WTC11 (cell line): ENCODE measurements around the gene HIVEP2. TPM values are rescaled to one million over a fixed set of nuclear protein-coding genes. Genes with fewer than 3 reads are reported as not detected.

Experiments
- ATAC-seq: fragments of 200-7000 bp; cut with Tn5 transposase; 2 replicates; pipeline ENCODE4 v1.10.0; 2021; ENCODE audit warnings: mild to moderate bottlenecking, moderate library complexity
- CTCF ChIA-PET: fragments of 300-600 bp; sonication (Branson Sonifier 250); formaldehyde crosslinking; loops from one replicate; lab custom pipeline; 2021; ENCODE audit warnings: antibody characterized with exemption; lab: Charles Lee
- POLR2A ChIA-PET: fragments of 350-600 bp; sonication (Branson Sonifier 250); formaldehyde crosslinking; loops from one replicate; lab custom pipeline; 2021; ENCODE audit warnings: antibody characterized with exemption; lab: Charles Lee
- DNase-seq: peaks from one replicate; pipeline ENCODE4 v3.0.0; 2021; ENCODE audit warnings: low spot score
- H3K27ac Mint-ChIP-seq: 2 replicates; pipeline ENCODE4 v1.8.0; 2021; ENCODE audit warnings: mixed read lengths
- H3K27me3 Mint-ChIP-seq: 2 replicates; pipeline ENCODE4 v1.8.0; 2021; ENCODE audit warnings: low read depth, mild to moderate bottlenecking, moderate library complexity, mixed read lengths
- H3K36me3 Mint-ChIP-seq: 2 replicates; pipeline ENCODE4 v1.8.0; 2021; ENCODE audit warnings: mixed read lengths
- H3K4me1 Mint-ChIP-seq: 2 replicates; pipeline ENCODE4 v1.8.0; 2022; ENCODE audit warnings: mixed read lengths
- H3K4me3 Mint-ChIP-seq: 2 replicates; pipeline ENCODE4 v1.8.0; 2021; ENCODE audit warnings: mild to moderate bottlenecking, moderate library complexity, mixed read lengths
- H3K9me3 Mint-ChIP-seq: 2 replicates; pipeline ENCODE4 v1.8.0; 2021; ENCODE audit warnings: mixed read lengths
- AFF4 ChIP-seq: sonication (generic); formaldehyde crosslinking; IDR thresholded peaks from 2 replicates; pipeline ENCODE4 v1.8.1; 2023; ENCODE audit warnings: mild to moderate bottlenecking, missing genetic modification reagents, borderline replicate concordance
- AR ChIP-seq: fragments of 250-450 bp; sonication (Bioruptor Pico); IDR thresholded peaks from 2 replicates; pipeline ENCODE4 v1.9.0; 2021; ENCODE audit warnings: mild to moderate bottlenecking
- CREM ChIP-seq: sonication (generic); formaldehyde crosslinking; IDR thresholded peaks from 2 replicates; pipeline ENCODE4 v1.8.1; 2022; ENCODE audit warnings: mild to moderate bottlenecking, missing genetic modification reagents, moderate library complexity
- E2F1 ChIP-seq: sonication (generic); formaldehyde crosslinking; IDR thresholded peaks from 2 replicates; pipeline ENCODE4 v1.8.0; 2022; ENCODE audit warnings: mild to moderate bottlenecking, missing genetic modification reagents
- FOXP1 ChIP-seq: sonication (generic); formaldehyde crosslinking; IDR thresholded peaks from 2 replicates; pipeline ENCODE4 v1.8.0; 2022; ENCODE audit warnings: missing genetic modification reagents, mild to moderate bottlenecking, moderate library complexity, borderline replicate concordance
- GRHL2 ChIP-seq: fragments of 250-450 bp; sonication (Bioruptor Pico); IDR thresholded peaks from 2 replicates; pipeline ENCODE4 v1.8.0; 2022; ENCODE audit warnings: mild to moderate bottlenecking, moderate library complexity; ENCODE audit not compliant: insufficient replicate concordance, severe bottlenecking
- IRF2 ChIP-seq: sonication (generic); formaldehyde crosslinking; IDR thresholded peaks from 2 replicates; pipeline ENCODE4 v1.8.0; 2022; ENCODE audit warnings: low read depth, missing genetic modification reagents, borderline replicate concordance
- JAZF1 ChIP-seq: fragments of 250-450 bp; sonication (Bioruptor Pico); IDR thresholded peaks from 2 replicates; pipeline ENCODE4 v1.9.0; 2021; ENCODE audit warnings: moderate library complexity, mild to moderate bottlenecking, inconsistent platforms
- JUN ChIP-seq: sonication (generic); formaldehyde crosslinking; IDR thresholded peaks from 2 replicates; pipeline ENCODE4 v1.8.0; 2023; ENCODE audit warnings: mild to moderate bottlenecking, missing genetic modification reagents
- KAT7 ChIP-seq: sonication (generic); formaldehyde crosslinking; IDR thresholded peaks from 2 replicates; pipeline ENCODE4 v1.8.1; 2023; ENCODE audit warnings: missing genetic modification reagents, mild to moderate bottlenecking, borderline replicate concordance
- MLX ChIP-seq: sonication (generic); formaldehyde crosslinking; IDR thresholded peaks from 2 replicates; pipeline ENCODE4 v1.8.1; 2023; ENCODE audit warnings: mild to moderate bottlenecking, missing genetic modification reagents, moderate library complexity
- PRRX2 ChIP-seq: fragments of 250-450 bp; sonication (Bioruptor Pico); IDR thresholded peaks from 2 replicates; pipeline ENCODE4 v1.8.0; 2021; ENCODE audit warnings: mild to moderate bottlenecking
- SMAD4 ChIP-seq: sonication (generic); formaldehyde crosslinking; IDR thresholded peaks from 2 replicates; pipeline ENCODE4 v1.8.0; 2022; ENCODE audit warnings: mild to moderate bottlenecking, missing genetic modification reagents
- TEAD4 ChIP-seq: sonication (generic); formaldehyde crosslinking; IDR thresholded peaks from 2 replicates; pipeline ENCODE4 v1.8.0; 2022; ENCODE audit warnings: mild to moderate bottlenecking, missing genetic modification reagents
- USF1 ChIP-seq: sonication (generic); formaldehyde crosslinking; IDR thresholded peaks from 2 replicates; pipeline ENCODE4 v1.8.0; 2022; ENCODE audit warnings: mild to moderate bottlenecking, missing genetic modification reagents
- ZBTB21 ChIP-seq: sonication (generic); formaldehyde crosslinking; IDR thresholded peaks from 2 replicates; pipeline ENCODE4 v1.8.1; 2023; ENCODE audit warnings: mild to moderate bottlenecking, missing genetic modification reagents, borderline replicate concordance
- ZNF121 ChIP-seq: sonication (generic); formaldehyde crosslinking; IDR thresholded peaks from 2 replicates; pipeline ENCODE4 v1.8.0; 2023; ENCODE audit warnings: missing genetic modification reagents
- ZNF138 ChIP-seq: sonication (generic); formaldehyde crosslinking; conservative IDR thresholded peaks from 2 replicates; pipeline ENCODE4 v1.8.1; 2022; ENCODE audit warnings: mild to moderate bottlenecking, moderate library complexity, missing genetic modification reagents
- total RNA-seq: library from RNA; stranded (reverse); gene quantifications from 3 replicates; pipeline ENCODE4 v1.2.3, GENCODE V29; 2021
- TF ChIP-seq, protein P1 (sequence below): sonication (generic); formaldehyde crosslinking; IDR thresholded peaks from 2 replicates; pipeline ENCODE4 v1.8.1; 2022; ENCODE audit warnings: low read depth, missing genetic modification reagents, borderline replicate concordance
- TF ChIP-seq, protein P2 (sequence below): sonication (generic); formaldehyde crosslinking; IDR thresholded peaks from 2 replicates; pipeline ENCODE4 v1.8.0; 2022; ENCODE audit warnings: mild to moderate bottlenecking, missing genetic modification reagents

HIVEP2 gene
- total RNA-seq, 1 experiment from 2014 or later, result 11.5 TPM

DNA sequence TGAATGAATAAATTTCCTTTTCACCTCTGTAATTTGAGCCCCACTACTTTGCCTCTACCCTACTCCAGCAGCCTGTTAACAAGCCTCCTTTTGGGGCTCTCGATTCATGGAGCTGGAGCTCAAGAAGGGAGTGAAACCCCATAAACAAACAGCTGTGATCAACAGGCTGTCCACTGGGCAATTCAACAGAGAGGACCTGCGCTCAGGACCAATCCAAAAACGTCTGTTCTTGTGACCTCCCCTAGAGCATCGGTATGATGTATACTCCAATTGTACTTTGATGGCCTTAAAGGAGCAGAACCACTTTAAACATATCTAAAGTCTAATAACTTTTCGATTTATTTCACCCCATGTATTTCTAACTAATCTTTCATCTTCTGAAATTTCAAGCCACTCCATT lies 37.4 kb downstream of the HIVEP2 start:
- TF ChIP-seq TEAD4 (CRISPR knock-in tag) (no peak), KAT7 (CRISPR knock-in tag) (no peak), SMAD4 (CRISPR knock-in tag) (no peak)
- Mint-ChIP-seq H3K36me3 (peaks cover 3% of the 10 kb centered on the region), H3K27ac (0 out of 2 replicates have a peak overlapping the region, but pooled peaks have one; percentile 17), H3K4me1 (peaks cover 48% of the 10 kb centered on the region), H3K9me3 (peaks cover 4% of the 10 kb centered on the region), H3K4me3 (no peak overlapping the region), H3K27me3 (peaks cover 3% of the 10 kb centered on the region; the same call in 1 of the 2 replicates)
- CTCF ChIA-PET, result interaction anchor here (1.1 kb wide), 1 partner anchor 430 kb away, joined by 3 read pairs; no protein-coding TSS in a partner anchor
- peak; percentile 16 for ATAC-seq
- POLR2A ChIA-PET, result no interaction called here
- DNase-seq, result no peak

DNA sequence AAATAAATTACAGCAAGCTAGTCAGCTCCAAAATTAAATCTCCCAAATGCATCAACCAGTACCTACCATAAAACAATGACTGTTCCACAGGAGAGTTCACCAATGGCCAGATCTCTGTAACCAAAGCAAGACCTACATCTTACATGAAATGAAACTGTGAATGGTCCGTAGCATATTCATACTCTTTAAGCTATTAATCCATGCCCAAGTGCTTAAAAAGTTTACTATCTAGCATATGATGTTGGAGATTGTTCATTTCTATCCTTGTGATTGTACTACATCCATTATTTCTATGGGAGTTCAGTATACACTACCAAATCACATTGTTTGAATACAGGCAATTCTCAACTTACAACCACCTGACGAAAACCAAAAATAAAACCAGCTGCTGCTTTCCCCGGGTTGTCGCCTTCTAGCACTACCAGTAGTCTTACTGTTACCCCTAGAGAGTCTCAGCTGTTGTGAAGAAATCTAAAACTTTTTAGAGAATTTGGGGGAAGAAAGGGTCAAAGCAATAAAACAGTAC lies 38.0 kb downstream of the HIVEP2 start:
- TF ChIP-seq USF1 (CRISPR knock-in tag) (no peak), AFF4 (CRISPR knock-in tag) (no peak), KAT7 (CRISPR knock-in tag) (no peak), MLX (no peak), PRRX2 (CRISPR knock-in tag) (no peak), IRF2 (CRISPR knock-in tag) (no peak), ZNF138 (CRISPR knock-in tag) (no peak), FOXP1 (CRISPR knock-in tag) (no peak), E2F1 (CRISPR knock-in tag) (no peak), JUN (no peak), AR (CRISPR knock-in tag) (no peak), JAZF1 (CRISPR knock-in tag) (no peak), ZNF121 (no peak), GRHL2 (CRISPR knock-in tag) (no peak), CREM (CRISPR knock-in tag) (no peak), ZBTB21 (no peak)
- TF ChIP-seq, protein P1, sequence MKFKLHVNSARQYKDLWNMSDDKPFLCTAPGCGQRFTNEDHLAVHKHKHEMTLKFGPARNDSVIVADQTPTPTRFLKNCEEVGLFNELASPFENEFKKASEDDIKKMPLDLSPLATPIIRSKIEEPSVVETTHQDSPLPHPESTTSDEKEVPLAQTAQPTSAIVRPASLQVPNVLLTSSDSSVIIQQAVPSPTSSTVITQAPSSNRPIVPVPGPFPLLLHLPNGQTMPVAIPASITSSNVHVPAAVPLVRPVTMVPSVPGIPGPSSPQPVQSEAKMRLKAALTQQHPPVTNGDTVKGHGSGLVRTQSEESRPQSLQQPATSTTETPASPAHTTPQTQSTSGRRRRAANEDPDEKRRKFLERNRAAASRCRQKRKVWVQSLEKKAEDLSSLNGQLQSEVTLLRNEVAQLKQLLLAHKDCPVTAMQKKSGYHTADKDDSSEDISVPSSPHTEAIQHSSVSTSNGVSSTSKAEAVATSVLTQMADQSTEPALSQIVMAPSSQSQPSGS (CRISPR knock-in tag), result no peak
- TF ChIP-seq, protein P2, sequence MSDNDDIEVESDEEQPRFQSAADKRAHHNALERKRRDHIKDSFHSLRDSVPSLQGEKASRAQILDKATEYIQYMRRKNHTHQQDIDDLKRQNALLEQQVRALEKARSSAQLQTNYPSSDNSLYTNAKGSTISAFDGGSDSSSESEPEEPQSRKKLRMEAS, result no peak
- Mint-ChIP-seq H3K36me3 (no peaks in the 10 kb centered on the region), H3K4me3 (no peak overlapping the region), H3K9me3 (no peaks in the 10 kb centered on the region), H3K27me3 (no peaks in the 10 kb centered on the region), H3K4me1 (peaks cover 45% of the 10 kb centered on the region), H3K27ac (0 out of 2 replicates have a peak overlapping the region, but pooled peaks have one; percentile 14)
- POLR2A ChIA-PET, result no interaction called here
- DNase-seq (no peak), ATAC-seq (no peak)
- CTCF ChIA-PET, result interaction anchor here (0.7 to 1.1 kb wide), 2 partner anchors 100 to 431 kb away, joined by 3 read pairs; no protein-coding TSS in a partner anchor
